GM12878 (cell line): ENCODE measurements around the gene PTGR3. TPM values are rescaled to one million over a fixed set of nuclear protein-coding genes. Genes with fewer than 3 reads are reported as not detected.

Source experiments
- ATAC-seq: fragments of 200-7000 bp; cut with Tn5 transposase; 3 replicates; pipeline ENCODE4 v1.9.1; 2020; ENCODE audit warnings: mild to moderate bottlenecking, moderate library complexity
- BruUV-seq: library from RNA; stranded (reverse); fragments of 400-500 nt; replicated peaks from 2 replicates; lab custom pipeline; 2021; lab: Mats Ljungman, UMichigan
- CTCF ChIA-PET: fragments of 300-600 bp; sonication (Branson Sonifier 250); formaldehyde crosslinking; extraction: SDS; loops from one replicate; lab custom pipeline; 2021; ENCODE audit warnings: inconsistent platforms; lab: Yijun Ruan, JAX
- POLR2A ChIA-PET: fragments of 350-600 bp; formaldehyde crosslinking; extraction: SDS; loops from one replicate; lab custom pipeline; 2021; ENCODE audit warnings: inconsistent platforms; lab: Charles Lee
- RAD21 ChIA-PET: fragments of 300-600 bp; sonication (Branson Sonifier 250); formaldehyde crosslinking; loops from one replicate; lab custom pipeline; 2023; ENCODE audit warnings: antibody characterized with exemption; ENCODE audit not compliant: unreplicated experiment; lab: Charles Lee
- SMC1A ChIA-PET: fragments of 300-600 bp; sonication (Branson Sonifier 250); formaldehyde crosslinking; loops from one replicate; lab custom pipeline; 2023; ENCODE audit not compliant: unreplicated experiment, uncharacterized antibody; lab: Charles Lee
- DNase-seq: peaks from one replicate; pipeline ENCODE4 v3.0.0-alpha.2; 2011; ENCODE audit warnings: low read depth, low spot score
- FAIRE-seq: peaks from 3 replicates; lab custom pipeline; 2011; peaks lifted over from hg19 to GRCh38; lab: Jason Lieb, UNC
- H2AFZ ChIP-seq: 2 replicates; pipeline ENCODE4 v1.6.0; 2011; ENCODE audit warnings: low read depth, low read length, control low read depth; ENCODE audit not compliant: control insufficient read depth
- H3K27ac ChIP-seq: 2 replicates; pipeline ENCODE4 v1.5.1; 2011; ENCODE audit warnings: control low read depth; ENCODE audit not compliant: control insufficient read depth, insufficient read depth
- H3K27me3 ChIP-seq, 2 experiments: replicated peaks in 1 of 2; 2 replicates each; pipeline versions ENCODE4 v1.6.0 to v1.6.1; 2011; ENCODE audit warnings: low read length in 1 of 2; ENCODE audit not compliant: control insufficient read depth in 2 of 2, insufficient read depth in 2 of 2
- H3K36me3 ChIP-seq, 2 experiments: 2 replicates each; pipeline ENCODE4 v1.5.1; 2011; ENCODE audit warnings: low read length in 1 of 2; ENCODE audit not compliant: control insufficient read depth in 2 of 2, insufficient read depth in 2 of 2
- H3K4me1 ChIP-seq: 2 replicates; pipeline ENCODE4 v1.6.1; 2011; ENCODE audit warnings: mild to moderate bottlenecking, low read length, moderate library complexity, mixed read lengths; ENCODE audit not compliant: control insufficient read depth, insufficient read depth
- H3K4me2 ChIP-seq: 2 replicates; pipeline ENCODE4 v1.6.0; 2011; ENCODE audit warnings: control low read depth; ENCODE audit not compliant: control insufficient read depth, insufficient read depth
- H3K4me3 ChIP-seq: fragments of 200-600 bp; sonication (generic); 2 replicates; pipeline ENCODE4 v1.5.1; 2016
- H3K79me2 ChIP-seq: 2 replicates; pipeline ENCODE4 v1.6.0; 2011; ENCODE audit warnings: low read length; ENCODE audit not compliant: control insufficient read depth, insufficient read depth
- H3K9ac ChIP-seq: 2 replicates; pipeline ENCODE4 v1.8.0; 2011; ENCODE audit warnings: low read length, control low read depth, mixed read lengths; ENCODE audit not compliant: control insufficient read depth, insufficient read depth
- H3K9me3 ChIP-seq: replicated peaks from 3 replicates; pipeline ENCODE4 v1.5.1; 2011; ENCODE audit warnings: mild to moderate bottlenecking, low read length; ENCODE audit not compliant: control insufficient read depth, insufficient read depth
- H4K20me1 ChIP-seq: 2 replicates; pipeline ENCODE4 v1.6.0; 2011; ENCODE audit not compliant: control insufficient read depth, insufficient read depth
- BACH1 ChIP-seq: fragments of 450-650 bp; IDR thresholded peaks from 2 replicates; pipeline ENCODE4 v1.6.1; 2017; ENCODE audit warnings: mild to moderate bottlenecking, borderline replicate concordance
- LARP7 ChIP-seq: fragments of 450-650 bp; IDR thresholded peaks from 2 replicates; pipeline ENCODE4 v1.6.1; 2017; ENCODE audit warnings: mild to moderate bottlenecking
- MEF2A ChIP-seq: IDR thresholded peaks from 2 replicates; pipeline ENCODE4 v1.6.1; 2011; ENCODE audit warnings: low read depth, mild to moderate bottlenecking, low read length, moderate library complexity; ENCODE audit not compliant: insufficient read depth
- MEF2B ChIP-seq: fragments of 450-650 bp; IDR thresholded peaks from 2 replicates; pipeline ENCODE4 v1.6.1; 2018; ENCODE audit warnings: mild to moderate bottlenecking, moderate library complexity; ENCODE audit not compliant: partially characterized antibody, poor library complexity, severe bottlenecking
- MTA2 ChIP-seq: fragments of 450-650 bp; IDR thresholded peaks from 2 replicates; pipeline ENCODE4 v1.6.1; 2016; ENCODE audit warnings: low read depth, mild to moderate bottlenecking, moderate library complexity
- NFIC ChIP-seq: IDR thresholded peaks from 2 replicates; pipeline ENCODE4 v1.6.1; 2012; ENCODE audit warnings: low read depth, mild to moderate bottlenecking, inconsistent platforms, low read length, moderate library complexity
- NR2C1 ChIP-seq: fragments of 450-650 bp; IDR thresholded peaks from 2 replicates; pipeline ENCODE4 v1.6.1; 2017; ENCODE audit warnings: antibody characterized with exemption, mild to moderate bottlenecking, moderate library complexity
- PAX8 ChIP-seq: fragments of 450-650 bp; IDR thresholded peaks from 2 replicates; pipeline ENCODE4 v1.6.1; 2017; ENCODE audit warnings: mild to moderate bottlenecking, moderate library complexity
- POLR2A ChIP-seq: IDR thresholded peaks from 2 replicates; pipeline ENCODE4 v1.6.1; 2011; ENCODE audit warnings: low read depth, mild to moderate bottlenecking, low read length
- RAD21 ChIP-seq: IDR thresholded peaks from 2 replicates; pipeline ENCODE4 v1.6.1; 2011; ENCODE audit warnings: mild to moderate bottlenecking, low read depth, low read length, moderate library complexity; ENCODE audit not compliant: insufficient read depth
- SKIL ChIP-seq: fragments of 450-650 bp; IDR thresholded peaks from 2 replicates; pipeline ENCODE4 v1.6.1; 2017; ENCODE audit warnings: mild to moderate bottlenecking, low read depth, inconsistent platforms; ENCODE audit not compliant: poor library complexity, severe bottlenecking
- TCF7 ChIP-seq: IDR thresholded peaks from 2 replicates; pipeline ENCODE4 v1.6.1; 2014; ENCODE audit warnings: antibody characterized with exemption, borderline replicate concordance
- ZBTB4 ChIP-seq: fragments of 450-650 bp; formaldehyde crosslinking; IDR thresholded peaks from 2 replicates; pipeline ENCODE4 v1.4.0; 2022; ENCODE audit warnings: mild to moderate bottlenecking, moderate library complexity
- ZNF274 ChIP-seq: IDR thresholded peaks from one replicate; pipeline ENCODE4 v1.8.0; 2011; ENCODE audit not compliant: insufficient read length, insufficient read depth
- WGBS: methylation state at CpG from one replicate; pipeline ENCODE4 v1.1.6; 2016; ENCODE audit warnings: low lambda C conversion rate; ENCODE audit not compliant: insufficient replicate concordance, insufficient coverage; ENCODE audit errors: missing lambda C conversion rate; 5-methylcytosine and 5-hydroxymethylcytosine counted together
- in situ Hi-C: fragments of 300-500 bp; cut with MboI; formaldehyde crosslinking; loops from 9 replicates; pipeline ENCODE4 v1.14.3; 2018; ENCODE audit warnings: mixed read lengths
- intact Hi-C: fragments of 100-400 bp; cut with micrococcal nuclease; formaldehyde crosslinking; loops from one replicate; pipeline ENCODE4 v1.14.2; 2022; ENCODE audit not compliant: unreplicated experiment
- polyA plus RNA-seq, 11 experiments: library from polyadenylated mRNA; depleted of rRNA in 4 of 11; unstranded in 6 of 11; stranded (reverse) in 5 of 11; fragments of >200 nt; fragmentation: Nextera tagmentation in 4 of 11; fragmentation: Illumina TruSeq in 1 of 11; extraction: Ambion mirVana in 4 of 11; extraction: Trizol in 1 of 11; gene quantifications; 1 replicate in 1 of 11; 2 replicates in 10 of 11; pipeline versions ENCODE4 v1.2.1 to v1.2.3, GENCODE V29; 2011 to 2016; ENCODE audit warnings: inconsistent platforms in 2 of 11, missing spikeins in 2 of 11, low read depth in 1 of 11
- total RNA-seq, 4 experiments: library from RNA; depleted of rRNA in 3 of 4; stranded (reverse); fragments of >200 nt in 3 of 4; fragmentation: Illumina TruSeq in 1 of 4; extraction: Trizol in 1 of 4; gene quantifications; 2 replicates each; pipeline versions ENCODE4 v1.2.1 to v1.2.3, GENCODE V29; 2013 to 2021
- TF ChIP-seq, protein P1 (sequence below): fragments of 450-650 bp; IDR thresholded peaks from 2 replicates; pipeline ENCODE4 v1.6.1; 2018; ENCODE audit warnings: borderline replicate concordance, mild to moderate bottlenecking; ENCODE audit not compliant: partially characterized antibody

Gene PTGR3
- total and polyA plus RNA-seq, 10 of the 15 experiments (the other 5 are each of a cell fraction or from before 2014, with no cell fraction given) = 6.2 to 69.8 (median 21.9) TPM

- Histone ChIP-seq H3K4me2 (no peak overlapping the region), H3K9ac (no peak overlapping the region), H4K20me1 (no peaks in the 10 kb centered on the region), H3K27ac (no peak overlapping the region), H3K4me3 (no peak overlapping the region), H3K79me2 (no peaks in the 10 kb centered on the region), H3K27me3 (no peaks in the 10 kb centered on the region), H3K36me3 (no peaks in the 10 kb centered on the region), H3K9me3 (no peaks in the 10 kb centered on the region), H2AFZ (no peak overlapping the region), H3K4me1 (peaks cover 15% of the 10 kb centered on the region)
- CTCF ChIA-PET = no interaction called here
- BruUV-seq = no TSS peak
- intact Hi-C loops (no loop called here), in situ Hi-C loops (no loop called here)
- POLR2A ChIA-PET = no interaction called here
- DNase-seq = no peak
- no peak for FAIRE-seq
- ATAC-seq = no peak
- SMC1A ChIA-PET = interaction anchor here (1.2 kb wide), 1 partner anchor 12 kb away, joined by 3 read pairs; no protein-coding TSS in a partner anchor
- TF ChIP-seq NR2C1 (no peak), MTA2 (no peak), PAX8 (no peak), SKIL (no peak), LARP7 (no peak), ZBTB4 (CRISPR knock-in tag) (no peak), RAD21 (no peak), BACH1 (no peak), ZNF274 (no peak), POLR2A (no peak), TCF7 (no peak), MEF2A (no peak), NFIC (no peak), MEF2B (no peak)
- TF ChIP-seq, protein P1, sequence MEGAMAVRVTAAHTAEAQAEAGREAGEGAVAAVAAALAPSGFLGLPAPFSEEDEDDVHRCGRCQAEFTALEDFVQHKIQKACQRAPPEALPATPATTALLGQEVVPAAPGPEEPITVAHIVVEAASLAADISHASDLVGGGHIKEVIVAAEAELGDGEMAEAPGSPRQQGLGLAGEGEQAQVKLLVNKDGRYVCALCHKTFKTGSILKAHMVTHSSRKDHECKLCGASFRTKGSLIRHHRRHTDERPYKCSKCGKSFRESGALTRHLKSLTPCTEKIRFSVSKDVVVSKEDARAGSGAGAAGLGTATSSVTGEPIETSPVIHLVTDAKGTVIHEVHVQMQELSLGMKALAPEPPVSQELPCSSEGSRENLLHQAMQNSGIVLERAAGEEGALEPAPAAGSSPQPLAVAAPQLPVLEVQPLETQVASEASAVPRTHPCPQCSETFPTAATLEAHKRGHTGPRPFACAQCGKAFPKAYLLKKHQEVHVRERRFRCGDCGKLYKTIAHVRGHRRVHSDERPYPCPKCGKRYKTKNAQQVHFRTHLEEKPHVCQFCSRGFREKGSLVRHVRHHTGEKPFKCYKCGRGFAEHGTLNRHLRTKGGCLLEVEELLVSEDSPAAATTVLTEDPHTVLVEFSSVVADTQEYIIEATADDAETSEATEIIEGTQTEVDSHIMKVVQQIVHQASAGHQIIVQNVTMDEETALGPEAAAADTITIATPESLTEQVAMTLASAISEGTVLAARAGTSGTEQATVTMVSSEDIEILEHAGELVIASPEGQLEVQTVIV = no peak
- RAD21 ChIA-PET = no interaction called here
- 66% methylated on average over 9 of the region's 9 CpGs for WGBS
Measured at GRCh38 chr18:75169411-75169810, 39.5 kb downstream of the PTGR3 start.
